HCT116 (cell line): Measurements from ENCODE around the gene RTN4. TPM values are rescaled to one million over a fixed set of nuclear protein-coding genes. Genes with fewer than 3 reads are reported as not detected.

ENCODE experiments used
- ATAC-seq: fragments of 200-7000 bp; cut with Tn5 transposase; 2 replicates; pipeline ENCODE4 v1.9.1; 2020; ENCODE audit warnings: mild to moderate bottlenecking, moderate library complexity
- BruUV-seq: library from RNA; stranded (reverse); fragments of 400-500 nt; replicated peaks from 2 replicates; lab custom pipeline; 2021; lab: Mats Ljungman, UMichigan
- CTCF ChIA-PET: fragments of 300-600 bp; sonication (Branson Sonifier 250); formaldehyde crosslinking; loops from one replicate; lab custom pipeline; 2021; ENCODE audit warnings: antibody characterized with exemption; lab: Charles Lee
- POLR2A ChIA-PET: fragments of 300-600, 350-600 bp; sonication (Branson Sonifier 250); formaldehyde crosslinking; loops from one replicate; lab custom pipeline; 2021; ENCODE audit warnings: antibody characterized with exemption; lab: Charles Lee
- RAD21 ChIA-PET, 2 experiments: fragments of 300-600 bp; sonication (Branson Sonifier 250); formaldehyde crosslinking; loops; one replicate each; lab custom pipeline; 2023; ENCODE audit warnings: low total read pairs in 2 of 2; ENCODE audit not compliant: uncharacterized antibody in 2 of 2, unreplicated experiment in 2 of 2, low non-redundant PET in 1 of 2; lab: Charles Lee
- DNase-seq: peaks from one replicate; pipeline ENCODE4 v3.0.0-alpha.2; 2010; ENCODE audit warnings: low read depth, low spot score
- H2AFZ ChIP-seq: fragments of 200-600 bp; shearing (Covaris generic), sonication (generic); 2 replicates; pipeline ENCODE4 v1.6.1; 2017; ENCODE audit warnings: low read depth, mixed run types, mixed read lengths, antibody characterized with exemption, low read length; ENCODE audit not compliant: poor library complexity, severe bottlenecking
- H3K27ac ChIP-seq: 2 replicates; pipeline ENCODE4 v1.5.1; 2012; ENCODE audit warnings: low read depth, low read length
- H3K27me3 ChIP-seq: fragments of 200-600 bp; sonication (generic); 2 replicates; pipeline ENCODE4 v1.6.1; 2016; ENCODE audit warnings: mixed run types, low read length, mixed read lengths; ENCODE audit not compliant: insufficient read depth
- H3K36me3 ChIP-seq, 2 experiments: fragments of 200-500 bp in 1 of 2; fragments of 200-600 bp in 1 of 2; sonication (Bioruptor generic) in 1 of 2; sonication (generic) in 1 of 2; 2 replicates each; pipeline versions ENCODE4 v1.5.1 to v1.6.1; 2014 to 2016; ENCODE audit warnings: low read length in 2 of 2, inconsistent platforms in 1 of 2, mixed read lengths in 1 of 2, mixed run types in 1 of 2; ENCODE audit not compliant: insufficient read depth in 2 of 2, control insufficient read depth in 1 of 2
- H3K4me1 ChIP-seq, 2 experiments: fragments of 200-600 bp in 1 of 2; sonication (generic) in 1 of 2; 2 replicates each; pipeline versions ENCODE4 v1.5.1 to v1.6.1; 2012 to 2017; ENCODE audit warnings: low read length in 2 of 2, inconsistent platforms in 1 of 2, mild to moderate bottlenecking in 1 of 2, mixed read lengths in 1 of 2, mixed run types in 1 of 2, moderate library complexity in 1 of 2; ENCODE audit not compliant: insufficient read depth in 2 of 2, control insufficient read depth in 1 of 2
- H3K4me2 ChIP-seq: fragments of 200-600 bp; sonication (generic); 2 replicates; pipeline ENCODE4 v1.6.1; 2017; ENCODE audit warnings: mixed run types, low read length, mixed read lengths
- H3K4me3 ChIP-seq, 2 experiments: fragments of 200-600 bp in 1 of 2; sonication (generic) in 1 of 2; replicated peaks in 1 of 2; 2 replicates each; pipeline ENCODE4 v1.5.1; 2011 to 2016; ENCODE audit warnings: low read length in 2 of 2, control low read depth in 1 of 2, low read depth in 1 of 2, mild to moderate bottlenecking in 1 of 2, mixed read lengths in 1 of 2, mixed run types in 1 of 2
- H3K79me2 ChIP-seq: fragments of 200-600 bp; sonication (generic); 2 replicates; pipeline ENCODE4 v1.6.1; 2017; ENCODE audit warnings: mild to moderate bottlenecking, mixed run types, low read length, moderate library complexity, mixed read lengths; ENCODE audit not compliant: insufficient read depth
- H3K9ac ChIP-seq: fragments of 200-600 bp; sonication (generic); 2 replicates; pipeline ENCODE4 v1.6.1; 2016; ENCODE audit warnings: low read length, mixed read lengths
- H3K9me2 ChIP-seq: fragments of 200-600 bp; sonication (generic), shearing (Covaris generic); 2 replicates; pipeline ENCODE4 v1.6.1; 2017; ENCODE audit warnings: mixed run types, mild to moderate bottlenecking, moderate library complexity; ENCODE audit not compliant: insufficient read depth
- H3K9me3 ChIP-seq, 2 experiments: fragments of 200-500 bp in 1 of 2; fragments of 200-600 bp in 1 of 2; sonication (Bioruptor generic) in 1 of 2; sonication (generic) in 1 of 2; 2 replicates each; pipeline ENCODE4 v1.6.1; 2014 to 2017; ENCODE audit warnings: low read length in 2 of 2, mixed read lengths in 2 of 2, inconsistent platforms in 1 of 2, low read depth in 1 of 2, mild to moderate bottlenecking in 1 of 2, mixed run types in 1 of 2, moderate library complexity in 1 of 2; ENCODE audit not compliant: control insufficient read depth in 1 of 2, insufficient read depth in 1 of 2
- H4K20me1 ChIP-seq: fragments of 200-600 bp; sonication (generic), shearing (Covaris generic); 2 replicates; pipeline ENCODE4 v1.6.1; 2017; ENCODE audit warnings: mixed run types, mild to moderate bottlenecking, moderate library complexity; ENCODE audit not compliant: insufficient read depth
- CEBPB ChIP-seq: IDR thresholded peaks from 2 replicates; pipeline ENCODE4 v1.6.1; 2012; ENCODE audit warnings: low read depth
- EZH2 ChIP-seq: fragments of 200-600 bp; sonication (generic); IDR thresholded peaks from 2 replicates; pipeline ENCODE4 v1.6.1; 2017; ENCODE audit warnings: antibody characterized with exemption, mixed run types
- EZH2phosphoT487 ChIP-seq: fragments of 200-600 bp; IDR thresholded peaks from 2 replicates; pipeline ENCODE4 v1.6.1; 2018; ENCODE audit warnings: antibody characterized with exemption, borderline replicate concordance
- MAX ChIP-seq: IDR thresholded peaks from 2 replicates; pipeline ENCODE4 v1.6.1; 2012
- SIN3A ChIP-seq: IDR thresholded peaks from 2 replicates; pipeline ENCODE4 v1.6.1; 2012; ENCODE audit warnings: low read depth
- SP1 ChIP-seq: IDR thresholded peaks from 2 replicates; pipeline ENCODE4 v1.6.1; 2012; ENCODE audit warnings: low read depth
- YY1 ChIP-seq: IDR thresholded peaks from 2 replicates; pipeline ENCODE4 v1.6.1; 2011; ENCODE audit warnings: low read length, low read depth, moderate library complexity, mild to moderate bottlenecking; ENCODE audit not compliant: insufficient replicate concordance; ENCODE audit errors: extremely low read depth
- ZFX ChIP-seq: fragments of 450-650 bp; IDR thresholded peaks from 2 replicates; pipeline ENCODE4 v1.6.1; 2017
- intact Hi-C: fragments of 100-400 bp; cut with micrococcal nuclease; formaldehyde crosslinking; loops from 2 replicates; pipeline ENCODE4 v1.10.0; 2022
- total RNA-seq: library from RNA; stranded (reverse); gene quantifications from one replicate; pipeline ENCODE4 v1.2.1, GENCODE V29; 2021; ENCODE audit not compliant: unreplicated experiment
- TF ChIP-seq, protein P1 (sequence below): IDR thresholded peaks from 2 replicates; pipeline ENCODE4 v1.6.1; 2012; ENCODE audit warnings: low read depth

Gene RTN4
- total RNA-seq, 1 experiment from 2014 or later = 221 TPM

DNA sequence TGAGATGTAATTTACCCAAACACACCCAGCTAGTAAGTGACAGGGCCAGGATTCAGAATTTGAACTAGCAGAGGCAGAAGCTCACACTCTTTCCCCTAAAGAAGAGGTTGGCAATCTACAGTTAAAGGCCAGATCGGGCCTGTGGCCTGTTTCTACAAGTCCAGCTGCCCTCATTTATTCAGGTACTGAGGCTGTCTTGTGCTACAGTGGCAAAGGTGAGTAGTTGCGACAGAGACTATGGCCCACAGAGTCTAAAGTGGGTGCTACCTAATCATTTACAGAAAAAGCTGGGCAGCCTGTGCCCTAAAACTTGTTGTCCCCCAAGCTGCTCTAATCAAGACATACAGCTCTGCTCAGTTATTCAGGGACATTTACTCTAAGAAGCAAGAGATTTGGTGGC is 86.8 kb downstream of the RTN4 start (continued):
- TF ChIP-seq MAX (no peak), YY1 (no peak), ZFX (no peak), EZH2phosphoT487 (no peak), CEBPB (no peak), EZH2 (no peak), SP1 (no peak)

DNA sequence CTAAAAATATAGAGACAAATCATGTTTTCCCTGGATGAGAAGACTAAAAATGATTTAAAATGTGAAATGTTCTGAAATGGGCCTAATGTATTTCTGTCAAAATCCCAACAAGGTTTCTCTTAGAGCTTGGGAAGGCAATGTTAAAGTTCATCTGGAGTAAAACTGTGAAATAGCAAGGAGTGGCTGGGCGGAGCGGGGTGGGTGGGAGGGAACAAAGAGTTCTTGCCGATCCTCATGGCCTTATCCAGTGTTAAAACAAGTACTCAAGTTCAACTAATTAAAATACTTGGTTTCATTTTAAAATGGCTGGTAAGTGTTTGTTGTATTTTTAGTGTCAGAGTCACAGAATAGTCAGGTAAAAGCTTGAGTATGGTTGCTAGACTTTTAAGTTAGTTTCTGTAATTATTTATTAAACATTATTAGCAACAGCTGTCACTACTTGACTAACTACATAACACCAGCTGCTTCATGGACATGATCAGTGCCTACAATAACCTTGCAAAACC is 87.3 kb downstream of the RTN4 start:
- no peaks in the 10 kb centered on the region for H3K27me3 ChIP-seq
- no peaks in the 10 kb centered on the region for H4K20me1 ChIP-seq
- no peak overlapping the region for H3K4me2 ChIP-seq
- CTCF ChIA-PET = no interaction called here
- no peaks in the 10 kb centered on the region for H3K79me2 ChIP-seq
- TF ChIP-seq, protein P1, sequence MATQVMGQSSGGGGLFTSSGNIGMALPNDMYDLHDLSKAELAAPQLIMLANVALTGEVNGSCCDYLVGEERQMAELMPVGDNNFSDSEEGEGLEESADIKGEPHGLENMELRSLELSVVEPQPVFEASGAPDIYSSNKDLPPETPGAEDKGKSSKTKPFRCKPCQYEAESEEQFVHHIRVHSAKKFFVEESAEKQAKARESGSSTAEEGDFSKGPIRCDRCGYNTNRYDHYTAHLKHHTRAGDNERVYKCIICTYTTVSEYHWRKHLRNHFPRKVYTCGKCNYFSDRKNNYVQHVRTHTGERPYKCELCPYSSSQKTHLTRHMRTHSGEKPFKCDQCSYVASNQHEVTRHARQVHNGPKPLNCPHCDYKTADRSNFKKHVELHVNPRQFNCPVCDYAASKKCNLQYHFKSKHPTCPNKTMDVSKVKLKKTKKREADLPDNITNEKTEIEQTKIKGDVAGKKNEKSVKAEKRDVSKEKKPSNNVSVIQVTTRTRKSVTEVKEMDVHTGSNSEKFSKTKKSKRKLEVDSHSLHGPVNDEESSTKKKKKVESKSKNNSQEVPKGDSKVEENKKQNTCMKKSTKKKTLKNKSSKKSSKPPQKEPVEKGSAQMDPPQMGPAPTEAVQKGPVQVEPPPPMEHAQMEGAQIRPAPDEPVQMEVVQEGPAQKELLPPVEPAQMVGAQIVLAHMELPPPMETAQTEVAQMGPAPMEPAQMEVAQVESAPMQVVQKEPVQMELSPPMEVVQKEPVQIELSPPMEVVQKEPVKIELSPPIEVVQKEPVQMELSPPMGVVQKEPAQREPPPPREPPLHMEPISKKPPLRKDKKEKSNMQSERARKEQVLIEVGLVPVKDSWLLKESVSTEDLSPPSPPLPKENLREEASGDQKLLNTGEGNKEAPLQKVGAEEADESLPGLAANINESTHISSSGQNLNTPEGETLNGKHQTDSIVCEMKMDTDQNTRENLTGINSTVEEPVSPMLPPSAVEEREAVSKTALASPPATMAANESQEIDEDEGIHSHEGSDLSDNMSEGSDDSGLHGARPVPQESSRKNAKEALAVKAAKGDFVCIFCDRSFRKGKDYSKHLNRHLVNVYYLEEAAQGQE = no peak
- no peak for TF ChIP-seq SIN3A
- no peak for TF ChIP-seq YY1
- TF ChIP-seq, all 23 proteins: peak for 0
- H2AFZ ChIP-seq = no peak overlapping the region
- ChIA-PET RAD21 (no interaction called here), POLR2A (no interaction called here)
- no TSS peak for BruUV-seq
- H3K4me1 ChIP-seq = peaks cover 0 to 5% of the 10 kb centered on the region in 2 experiments; a peak in 1 of 4 replicates
- H3K9me2 ChIP-seq = no peaks in the 10 kb centered on the region
- DNase-seq = no peak
- H3K27ac ChIP-seq = no peak overlapping the region
- 0 out of 4 replicates have a peak, but pooled peaks cover 0 to 3% of the 10 kb centered on the region in 2 experiments for H3K36me3 ChIP-seq
- no peak for ATAC-seq
- no peaks in the 10 kb centered on the region for H3K9me3 ChIP-seq
- H3K9ac ChIP-seq = no peak overlapping the region
- no peak overlapping the region for H3K4me3 ChIP-seq
- intact Hi-C loops = no loop called here
